Trophoblast cell (in vitro differentiated cells and primary cell): ENCODE data around the gene CTBP2.

Experiments used
- DNase-seq, 2 donors: peaks; one replicate each; pipeline ENCODE4 v3.0.0-alpha.2; 2016
- H2AFZ ChIP-seq: 2 replicates; pipeline ENCODE4 v1.6.1; 2013; ENCODE audit warnings: low read length, moderate library complexity, mild to moderate bottlenecking; ENCODE audit not compliant: insufficient read depth, poor library complexity
- H2AK5ac ChIP-seq: 2 replicates; pipeline ENCODE4 v1.6.1; 2013; ENCODE audit warnings: mild to moderate bottlenecking, low read length
- H2BK120ac ChIP-seq: 2 replicates; pipeline ENCODE4 v1.6.1; 2013; ENCODE audit warnings: low read length, mild to moderate bottlenecking, moderate library complexity; ENCODE audit not compliant: insufficient read depth, poor library complexity
- H2BK12ac ChIP-seq: 2 replicates; pipeline ENCODE4 v1.6.1; 2013; ENCODE audit warnings: mild to moderate bottlenecking, low read length, moderate library complexity
- H2BK5ac ChIP-seq: 2 replicates; pipeline ENCODE4 v1.6.1; 2013; ENCODE audit warnings: low read length, low read depth, moderate library complexity, mild to moderate bottlenecking; ENCODE audit not compliant: poor library complexity
- H3K14ac ChIP-seq: 2 replicates; pipeline ENCODE4 v1.6.1; 2013; ENCODE audit warnings: mild to moderate bottlenecking, low read length
- H3K18ac ChIP-seq: 2 replicates; pipeline ENCODE4 v1.6.1; 2013; ENCODE audit warnings: mild to moderate bottlenecking, low read length
- H3K23ac ChIP-seq: 2 replicates; pipeline ENCODE4 v1.6.1; 2013; ENCODE audit warnings: low read length
- H3K27ac ChIP-seq: 2 replicates; pipeline ENCODE4 v1.5.1; 2013; ENCODE audit warnings: low read depth, mild to moderate bottlenecking, inconsistent platforms, low read length, moderate library complexity
- H3K27me3 ChIP-seq: 2 replicates; pipeline ENCODE4 v1.6.1; 2013; ENCODE audit warnings: inconsistent platforms, mild to moderate bottlenecking, low read length, moderate library complexity; ENCODE audit not compliant: insufficient read depth
- H3K36me3 ChIP-seq, 2 experiments: 1 replicate in 1 of 2; 2 replicates in 1 of 2; pipeline ENCODE4 v1.6.1; 2013; ENCODE audit warnings: low read length in 2 of 2, mild to moderate bottlenecking in 2 of 2, moderate library complexity in 1 of 2; ENCODE audit not compliant: insufficient read depth in 2 of 2, control insufficient read depth in 1 of 2
- H3K4ac ChIP-seq: 2 replicates; pipeline ENCODE4 v1.6.1; 2013; ENCODE audit warnings: low read depth, mild to moderate bottlenecking, low read length, moderate library complexity
- H3K4me1 ChIP-seq, 2 experiments: 1 replicate in 1 of 2; 2 replicates in 1 of 2; pipeline ENCODE4 v1.6.1; 2013; ENCODE audit warnings: low read length in 2 of 2, mild to moderate bottlenecking in 2 of 2, moderate library complexity in 1 of 2; ENCODE audit not compliant: insufficient read depth in 2 of 2, control insufficient read depth in 1 of 2
- H3K4me2 ChIP-seq: 2 replicates; pipeline ENCODE4 v1.6.1; 2013; ENCODE audit warnings: inconsistent platforms, mild to moderate bottlenecking, low read length, moderate library complexity
- H3K4me3 ChIP-seq: 2 replicates; pipeline ENCODE4 v1.5.1; 2013; ENCODE audit warnings: mild to moderate bottlenecking, low read depth, low read length, inconsistent platforms
- H3K79me1 ChIP-seq: one replicate; pipeline ENCODE4 v1.6.1; 2013; ENCODE audit warnings: low read length
- H3K79me2 ChIP-seq: 2 replicates; pipeline ENCODE4 v1.6.1; 2013; ENCODE audit warnings: low read length, mild to moderate bottlenecking; ENCODE audit not compliant: control insufficient read depth, insufficient read depth, poor library complexity
- H3K9ac ChIP-seq: 2 replicates; pipeline ENCODE4 v1.6.1; 2013; ENCODE audit warnings: mild to moderate bottlenecking, low read length
- H3K9me3 ChIP-seq: 2 replicates; pipeline ENCODE4 v1.6.1; 2013; ENCODE audit warnings: low read depth, mild to moderate bottlenecking, control low read depth, inconsistent platforms, low read length; ENCODE audit not compliant: insufficient read depth
- H4K12ac ChIP-seq: 2 replicates; pipeline ENCODE4 v1.6.1; 2013; ENCODE audit warnings: low read depth, mild to moderate bottlenecking, low read length, moderate library complexity
- H4K8ac ChIP-seq: 2 replicates; pipeline ENCODE4 v1.6.1; 2013; ENCODE audit warnings: low read depth, mild to moderate bottlenecking, low read length, moderate library complexity
- H4K91ac ChIP-seq: one replicate; pipeline ENCODE4 v1.6.1; 2013; ENCODE audit warnings: low read depth, mild to moderate bottlenecking, low read length, moderate library complexity
- WGBS: extraction: QIAGEN DNeasy Blood & Tissue Kit; methylation state at CpG from one replicate; pipeline ENCODE4 v1.1.7; 2013; ENCODE audit warnings: missing lambda C conversion rate; ENCODE audit not compliant: insufficient read length, insufficient coverage; ENCODE audit errors: extremely low coverage; 5-methylcytosine and 5-hydroxymethylcytosine counted together

The CTBP2 gene

DNA sequence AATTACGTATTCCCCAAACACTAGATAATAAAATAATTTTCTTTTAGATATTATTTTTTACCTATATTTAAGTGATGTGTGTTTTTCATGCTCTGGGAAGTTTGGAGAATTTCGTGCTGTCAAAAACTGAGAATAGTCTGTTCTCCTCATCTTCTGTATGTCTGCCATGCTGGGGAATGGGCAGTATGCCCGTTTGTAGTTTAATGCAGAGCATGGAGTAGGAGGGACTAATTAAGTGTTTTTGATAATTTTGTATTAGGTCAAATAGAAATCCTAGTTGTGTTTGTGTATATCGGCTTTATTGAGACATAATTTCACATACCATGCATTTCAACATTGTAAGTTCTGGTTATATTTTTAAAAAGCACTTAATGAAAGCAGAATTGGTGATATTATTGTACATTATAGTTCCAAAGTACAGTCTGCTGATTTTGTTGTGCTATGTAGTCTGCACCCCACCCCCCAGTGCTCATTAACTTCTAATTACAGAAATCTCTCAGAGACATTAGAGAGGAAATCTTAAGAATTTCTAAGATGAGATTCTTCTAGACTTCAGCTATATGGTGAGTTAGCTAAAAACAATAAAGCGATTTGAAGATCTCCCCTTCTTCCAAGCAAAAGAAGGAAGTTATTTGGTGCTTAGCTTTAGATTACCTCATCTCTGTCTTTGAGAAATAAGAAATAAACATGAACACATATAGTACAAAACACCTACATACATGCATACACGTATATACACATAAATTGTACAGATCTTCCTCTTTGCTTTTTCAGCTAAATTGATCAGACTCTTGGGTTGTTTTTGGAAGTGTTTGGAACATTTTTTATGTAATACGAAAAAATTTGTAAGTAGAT is 196.3 kb downstream of the CTBP2 start:
- WGBS: 100% methylated on average over 1 of the region's 7 CpGs
- H3K4ac ChIP-seq: no peak overlapping the region
- no peak overlapping the region for H2AK5ac ChIP-seq

GRCh38 chr10:124962421-124962820 is 197.9 kb downstream of the CTBP2 start:
- Histone ChIP-seq H2AK5ac (no peak overlapping the region), H3K9ac (no peak overlapping the region), H2BK5ac (no peak overlapping the region), H3K4me2 (no peak overlapping the region), H4K91ac (no peak overlapping the region), H2BK12ac (no peak overlapping the region), H4K8ac (no peak overlapping the region), H3K9me3 (no peaks in the 10 kb centered on the region), H3K27me3 (no peaks in the 10 kb centered on the region), H3K4ac (peak overlapping the region; percentile 46), H3K27ac (no peak overlapping the region), H3K36me3 (peaks cover 1 to 5% of the 10 kb centered on the region in 2 experiments), H3K14ac (no peak overlapping the region), H2AFZ (no peak overlapping the region), H2BK120ac (no peak overlapping the region), H3K79me1 (no peaks in the 10 kb centered on the region), H3K23ac (no peak overlapping the region), H4K12ac (no peak overlapping the region), H3K4me1 (peaks cover 0 to 2% of the 10 kb centered on the region in 2 experiments), H3K18ac (no peak overlapping the region), H3K79me2 (no peaks in the 10 kb centered on the region), H3K4me3 (no peak overlapping the region)
- peak; percentile 13 to 53 for DNase-seq
- no CpG with 5 or more reads among the region's 3 CpGs for WGBS

More for the DNA sequence above, 196.3 kb downstream of the CTBP2 start:
- H3K23ac ChIP-seq: no peak overlapping the region
- no peak overlapping the region for H3K9ac ChIP-seq
- DNase-seq: no peak
- no peaks in the 10 kb centered on the region for H3K9me3 ChIP-seq
- H3K4me1 ChIP-seq: peaks cover 0 to 2% of the 10 kb centered on the region in 2 experiments
- H3K36me3 ChIP-seq: peaks cover 5 to 6% of the 10 kb centered on the region in 2 experiments
- no peak overlapping the region for H4K12ac ChIP-seq
- no peaks in the 10 kb centered on the region for H3K79me1 ChIP-seq
- no peak overlapping the region for H2BK5ac ChIP-seq
- H3K14ac ChIP-seq: no peak overlapping the region
- no peak overlapping the region for H2AFZ ChIP-seq
- no peak overlapping the region for H3K18ac ChIP-seq
- no peak overlapping the region for H3K27ac ChIP-seq
- no peaks in the 10 kb centered on the region for H3K79me2 ChIP-seq
- no peak overlapping the region for H4K8ac ChIP-seq
- H3K4me3 ChIP-seq: no peak overlapping the region
- H3K27me3 ChIP-seq: no peaks in the 10 kb centered on the region
- H2BK12ac ChIP-seq: no peak overlapping the region
- no peak overlapping the region for H3K4me2 ChIP-seq
- no peak overlapping the region for H2BK120ac ChIP-seq
- H4K91ac ChIP-seq: no peak overlapping the region

GRCh38 chr10:124961248-124961570 is 199.2 kb downstream of the CTBP2 start:
- Histone ChIP-seq H3K36me3 (no peaks in the 10 kb centered on the region), H3K4me2 (no peak overlapping the region), H3K9me3 (no peaks in the 10 kb centered on the region), H3K79me1 (no peaks in the 10 kb centered on the region), H3K4ac (no peak overlapping the region), H3K79me2 (no peaks in the 10 kb centered on the region), H3K27me3 (no peaks in the 10 kb centered on the region), H2BK5ac (no peak overlapping the region), H3K27ac (no peak overlapping the region), H2BK12ac (no peak overlapping the region), H4K91ac (no peak overlapping the region), H3K9ac (no peak overlapping the region), H3K4me3 (no peak overlapping the region), H3K14ac (no peak overlapping the region), H2AFZ (no peak overlapping the region), H3K4me1 (peaks cover 0 to 2% of the 10 kb centered on the region in 2 experiments), H2AK5ac (no peak overlapping the region), H2BK120ac (no peak overlapping the region), H3K18ac (no peak overlapping the region), H3K23ac (no peak overlapping the region), H4K8ac (no peak overlapping the region), H4K12ac (no peak overlapping the region)
- no CpG with 5 or more reads among the region's 4 CpGs for WGBS
- peak in 1 of 2 donors; percentile 41 for DNase-seq

DNA sequence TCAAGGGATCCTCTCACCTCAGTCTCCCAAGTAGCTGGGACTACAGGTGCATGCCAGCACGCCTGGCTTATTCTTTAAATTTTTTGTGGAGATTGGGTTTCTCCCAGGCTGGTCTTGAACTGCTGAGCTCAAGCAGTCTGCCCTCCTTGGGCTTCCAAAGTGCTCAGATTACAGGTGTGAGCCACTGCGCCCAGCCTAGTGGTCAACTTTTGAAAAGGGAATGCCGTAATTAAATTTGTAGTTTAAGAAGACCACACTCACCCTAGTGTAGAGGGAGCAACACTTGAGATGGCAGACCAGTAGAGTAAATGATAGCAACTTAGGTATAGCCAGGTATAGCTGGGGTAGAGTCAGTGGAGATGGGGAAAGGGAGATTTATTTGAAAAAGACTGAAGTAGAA is 200.8 kb downstream of the CTBP2 start:
- no peak overlapping the region for H2BK120ac ChIP-seq
- WGBS: no CpG with 5 or more reads among the region's 3 CpGs
- no peak overlapping the region for H3K18ac ChIP-seq
- H3K27ac ChIP-seq: no peak overlapping the region
- H4K91ac ChIP-seq: no peak overlapping the region
- no peak overlapping the region for H3K4me2 ChIP-seq
- H3K36me3 ChIP-seq: no peaks in the 10 kb centered on the region
- no peak overlapping the region for H2AK5ac ChIP-seq
- peaks cover 0 to 2% of the 10 kb centered on the region in 2 experiments for H3K4me1 ChIP-seq
- no peaks in the 10 kb centered on the region for H3K9me3 ChIP-seq
- H2BK5ac ChIP-seq: no peak overlapping the region
- DNase-seq: no peak
- H2BK12ac ChIP-seq: no peak overlapping the region
- no peaks in the 10 kb centered on the region for H3K79me1 ChIP-seq
- H3K9ac ChIP-seq: no peak overlapping the region
- H3K23ac ChIP-seq: no peak overlapping the region
- H4K8ac ChIP-seq: no peak overlapping the region
- H3K14ac ChIP-seq: no peak overlapping the region
- peak overlapping the region; percentile 47 for H3K4ac ChIP-seq
- no peak overlapping the region for H4K12ac ChIP-seq
- H3K79me2 ChIP-seq: no peaks in the 10 kb centered on the region
- no peaks in the 10 kb centered on the region for H3K27me3 ChIP-seq
- no peak overlapping the region for H3K4me3 ChIP-seq
- no peak overlapping the region for H2AFZ ChIP-seq
